Endothelial cell of umbilical vein (primary cell): ENCODE measurements around the gene FHDC1.

Source experiments
- EZH2 ChIP-seq: IDR thresholded peaks from 2 replicates; pipeline ENCODE4 v1.6.1; 2012; ENCODE audit warnings: borderline replicate concordance, low read depth, mild to moderate bottlenecking, moderate library complexity, low read length, inconsistent platforms; ENCODE audit not compliant: severe bottlenecking
- MAX ChIP-seq: IDR thresholded peaks from 2 replicates; pipeline ENCODE4 v1.6.1; 2011; ENCODE audit not compliant: insufficient read depth, insufficient read length
- TF ChIP-seq, protein P1 (sequence below), 2 donors: IDR thresholded peaks; 1 replicate in 1 of 2; 2 replicates in 1 of 2; pipeline ENCODE4 v1.5.1; 2011; ENCODE audit warnings: low read length in 2 of 2, mild to moderate bottlenecking in 2 of 2, moderate library complexity in 2 of 2, control low read depth in 1 of 2, inconsistent platforms in 1 of 2, low read depth in 1 of 2; ENCODE audit not compliant: insufficient read depth in 1 of 2; ENCODE audit errors: extremely low read depth in 1 of 2

DNA sequence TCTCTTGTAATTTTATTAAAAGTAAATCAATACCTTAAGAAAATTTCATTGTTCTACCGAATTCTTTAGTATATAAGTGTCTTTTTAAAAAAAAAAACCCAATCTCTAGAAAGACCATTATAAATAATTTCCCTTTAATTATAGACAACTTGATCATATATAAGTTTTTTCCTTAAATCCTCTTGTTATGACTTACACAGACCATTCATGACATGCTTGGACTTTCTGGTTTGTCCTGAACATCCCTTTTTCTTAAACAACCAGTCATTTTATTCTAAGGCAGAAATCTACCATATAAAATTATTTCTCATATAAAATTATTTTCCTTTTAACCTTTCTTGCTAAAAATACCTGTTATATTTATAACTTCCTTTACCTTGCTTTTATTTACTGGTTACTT is 15.4 kb upstream of the FHDC1 start:
- TF ChIP-seq MAX = no peak
- TF ChIP-seq, protein P1, sequence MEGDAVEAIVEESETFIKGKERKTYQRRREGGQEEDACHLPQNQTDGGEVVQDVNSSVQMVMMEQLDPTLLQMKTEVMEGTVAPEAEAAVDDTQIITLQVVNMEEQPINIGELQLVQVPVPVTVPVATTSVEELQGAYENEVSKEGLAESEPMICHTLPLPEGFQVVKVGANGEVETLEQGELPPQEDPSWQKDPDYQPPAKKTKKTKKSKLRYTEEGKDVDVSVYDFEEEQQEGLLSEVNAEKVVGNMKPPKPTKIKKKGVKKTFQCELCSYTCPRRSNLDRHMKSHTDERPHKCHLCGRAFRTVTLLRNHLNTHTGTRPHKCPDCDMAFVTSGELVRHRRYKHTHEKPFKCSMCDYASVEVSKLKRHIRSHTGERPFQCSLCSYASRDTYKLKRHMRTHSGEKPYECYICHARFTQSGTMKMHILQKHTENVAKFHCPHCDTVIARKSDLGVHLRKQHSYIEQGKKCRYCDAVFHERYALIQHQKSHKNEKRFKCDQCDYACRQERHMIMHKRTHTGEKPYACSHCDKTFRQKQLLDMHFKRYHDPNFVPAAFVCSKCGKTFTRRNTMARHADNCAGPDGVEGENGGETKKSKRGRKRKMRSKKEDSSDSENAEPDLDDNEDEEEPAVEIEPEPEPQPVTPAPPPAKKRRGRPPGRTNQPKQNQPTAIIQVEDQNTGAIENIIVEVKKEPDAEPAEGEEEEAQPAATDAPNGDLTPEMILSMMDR (IDR thresholded peaks at IDR 0.05; ENCODE audit: extremely low read depth in 1 of 2, insufficient read depth in 1 of 2, low read depth in 1 of 2, low read length in 2 of 2) = no peak
- TF ChIP-seq EZH2 = no peak
